Astrocyte (in vitro differentiated cells and primary cell): ENCODE results near the gene MRPL43.

ENCODE experiments used
- EZH2 ChIP-seq: IDR thresholded peaks from 2 replicates; pipeline ENCODE4 v1.6.1; 2012; ENCODE audit warnings: mild to moderate bottlenecking, low read length, inconsistent platforms; ENCODE audit not compliant: insufficient read depth
- TF ChIP-seq, protein P1 (sequence below): IDR thresholded peaks from 2 replicates; pipeline ENCODE4 v1.5.1; 2011; ENCODE audit warnings: low read depth, mild to moderate bottlenecking, inconsistent platforms, low read length, moderate library complexity; ENCODE audit not compliant: insufficient read depth

DNA sequence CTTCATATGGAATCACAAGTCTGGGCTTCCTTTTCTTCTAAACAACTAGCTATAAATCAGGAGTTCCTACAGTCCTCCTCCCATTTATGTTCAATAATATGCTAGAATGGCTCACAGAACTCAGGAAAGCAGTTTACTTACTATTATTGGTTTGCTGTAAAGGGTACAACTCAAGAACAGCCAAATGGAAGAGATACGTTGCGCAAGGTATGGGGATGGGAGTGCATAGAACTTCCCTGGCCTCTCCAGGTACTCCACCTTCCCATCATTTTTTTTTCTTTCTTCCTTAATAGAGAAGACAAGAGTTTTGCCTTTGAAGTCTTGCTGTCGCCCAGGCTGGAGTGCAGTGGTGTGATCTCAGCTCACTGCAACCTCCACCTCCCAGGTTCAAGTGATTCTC, 45.1 kb downstream of the MRPL43 start:
- TF ChIP-seq, protein P1, sequence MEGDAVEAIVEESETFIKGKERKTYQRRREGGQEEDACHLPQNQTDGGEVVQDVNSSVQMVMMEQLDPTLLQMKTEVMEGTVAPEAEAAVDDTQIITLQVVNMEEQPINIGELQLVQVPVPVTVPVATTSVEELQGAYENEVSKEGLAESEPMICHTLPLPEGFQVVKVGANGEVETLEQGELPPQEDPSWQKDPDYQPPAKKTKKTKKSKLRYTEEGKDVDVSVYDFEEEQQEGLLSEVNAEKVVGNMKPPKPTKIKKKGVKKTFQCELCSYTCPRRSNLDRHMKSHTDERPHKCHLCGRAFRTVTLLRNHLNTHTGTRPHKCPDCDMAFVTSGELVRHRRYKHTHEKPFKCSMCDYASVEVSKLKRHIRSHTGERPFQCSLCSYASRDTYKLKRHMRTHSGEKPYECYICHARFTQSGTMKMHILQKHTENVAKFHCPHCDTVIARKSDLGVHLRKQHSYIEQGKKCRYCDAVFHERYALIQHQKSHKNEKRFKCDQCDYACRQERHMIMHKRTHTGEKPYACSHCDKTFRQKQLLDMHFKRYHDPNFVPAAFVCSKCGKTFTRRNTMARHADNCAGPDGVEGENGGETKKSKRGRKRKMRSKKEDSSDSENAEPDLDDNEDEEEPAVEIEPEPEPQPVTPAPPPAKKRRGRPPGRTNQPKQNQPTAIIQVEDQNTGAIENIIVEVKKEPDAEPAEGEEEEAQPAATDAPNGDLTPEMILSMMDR = no peak
- no peak for TF ChIP-seq EZH2
